ENCODE data around the gene ACADM. TPM values are rescaled to one million over a fixed set of nuclear protein-coding genes. Genes with fewer than 3 reads are reported as not detected.
"Not testable (repeated sequence)": the region's sequence is repeated elsewhere in the genome, so short reads cannot be mapped to it uniquely, and the experiment has no call there.

ACADM gene
- total RNA-seq, 1 donor from 2014 or later: 85.1 TPM

DNA sequence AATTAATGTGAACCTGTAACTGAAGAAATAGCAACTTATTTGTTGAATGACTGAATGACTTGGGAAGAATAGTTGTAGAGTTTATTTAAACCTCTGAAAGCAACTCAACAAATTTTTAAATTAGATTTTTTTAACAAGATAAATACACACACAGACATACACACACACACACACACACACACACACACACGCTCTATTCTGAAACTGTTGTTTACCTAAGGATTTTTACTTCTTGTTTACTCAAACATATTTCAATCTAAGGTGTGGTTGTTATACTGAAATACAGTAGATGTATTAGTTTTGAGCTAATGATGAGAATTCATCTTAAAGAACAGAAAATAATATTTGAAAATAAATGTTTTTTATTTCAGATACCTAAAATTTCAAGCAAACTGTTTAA, 11.5 kb downstream of the ACADM start:
- DNase-seq (ENCODE audit: low spot score): no peak
- no peak overlapping the region for H3K9ac ChIP-seq
- peaks cover 23% of the 10 kb centered on the region for H3K36me3 Mint-ChIP-seq
- H3K4me3 ChIP-seq: no peak overlapping the region
- H3K27ac Mint-ChIP-seq: no peak overlapping the region
- no peaks in the 10 kb centered on the region for H3K27me3 Mint-ChIP-seq (ENCODE audit: insufficient read depth, low read depth)
- no peak overlapping the region for H3K27ac ChIP-seq
- H3K79me2 ChIP-seq (ENCODE audit: low read depth): peaks cover 3% of the 10 kb centered on the region
- no peak for TF ChIP-seq EZH2 (IDR thresholded peaks at IDR 0.05)
- no peak for TF ChIP-seq EZH2phosphoT487 (IDR thresholded peaks at IDR 0.05)
- TF ChIP-seq, protein P1, sequence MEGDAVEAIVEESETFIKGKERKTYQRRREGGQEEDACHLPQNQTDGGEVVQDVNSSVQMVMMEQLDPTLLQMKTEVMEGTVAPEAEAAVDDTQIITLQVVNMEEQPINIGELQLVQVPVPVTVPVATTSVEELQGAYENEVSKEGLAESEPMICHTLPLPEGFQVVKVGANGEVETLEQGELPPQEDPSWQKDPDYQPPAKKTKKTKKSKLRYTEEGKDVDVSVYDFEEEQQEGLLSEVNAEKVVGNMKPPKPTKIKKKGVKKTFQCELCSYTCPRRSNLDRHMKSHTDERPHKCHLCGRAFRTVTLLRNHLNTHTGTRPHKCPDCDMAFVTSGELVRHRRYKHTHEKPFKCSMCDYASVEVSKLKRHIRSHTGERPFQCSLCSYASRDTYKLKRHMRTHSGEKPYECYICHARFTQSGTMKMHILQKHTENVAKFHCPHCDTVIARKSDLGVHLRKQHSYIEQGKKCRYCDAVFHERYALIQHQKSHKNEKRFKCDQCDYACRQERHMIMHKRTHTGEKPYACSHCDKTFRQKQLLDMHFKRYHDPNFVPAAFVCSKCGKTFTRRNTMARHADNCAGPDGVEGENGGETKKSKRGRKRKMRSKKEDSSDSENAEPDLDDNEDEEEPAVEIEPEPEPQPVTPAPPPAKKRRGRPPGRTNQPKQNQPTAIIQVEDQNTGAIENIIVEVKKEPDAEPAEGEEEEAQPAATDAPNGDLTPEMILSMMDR (IDR thresholded peaks at IDR 0.05): no peak
- no peak overlapping the region for H2AFZ ChIP-seq (replicated peaks)
- H3K9me3 ChIP-seq (ENCODE audit: low read depth): no peaks in the 10 kb centered on the region
- H4K20me1 ChIP-seq (ENCODE audit: low read depth): no peaks in the 10 kb centered on the region
- H3K27me3 ChIP-seq: no peaks in the 10 kb centered on the region
- H3F3A ChIP-seq (ENCODE audit: low read depth): no peaks in the 10 kb centered on the region
- no peak overlapping the region for H3K4me3 Mint-ChIP-seq
- no peaks in the 10 kb centered on the region for H3K9me3 Mint-ChIP-seq
- H3K4me1 Mint-ChIP-seq: peaks cover 2% of the 10 kb centered on the region
- no peak overlapping the region for H3K4me2 ChIP-seq
- H3K4me1 ChIP-seq: no peaks in the 10 kb centered on the region
- peaks cover 16% of the 10 kb centered on the region for H3K36me3 ChIP-seq

DNA sequence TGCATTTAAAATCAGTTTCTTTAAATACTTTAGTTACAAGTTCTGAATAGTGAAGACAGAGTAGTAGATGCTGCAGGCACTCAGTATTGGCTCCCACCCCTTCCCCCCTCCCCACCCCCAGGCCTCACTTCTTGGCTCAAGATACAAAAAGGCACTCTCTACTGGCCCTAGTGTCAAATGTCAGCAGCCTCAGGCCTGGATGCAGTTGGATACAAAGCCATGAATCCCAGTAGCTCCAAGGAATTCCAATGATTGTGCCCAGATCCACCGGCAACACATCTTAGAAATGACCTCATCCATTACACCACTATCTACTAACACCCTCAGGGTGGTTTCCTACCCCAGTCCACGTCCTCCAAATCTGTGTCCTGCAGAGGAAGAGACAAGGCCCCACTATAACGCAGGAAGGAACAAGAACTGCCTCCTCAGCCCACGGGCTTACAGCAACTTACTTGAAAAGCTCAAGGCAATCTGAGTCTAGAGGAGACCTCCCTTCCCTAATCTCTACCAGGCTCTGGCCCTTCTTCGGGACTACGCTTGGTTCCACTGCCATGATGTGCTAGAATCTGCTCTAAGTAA, 17.6 kb downstream of the ACADM start:
- Histone ChIP-seq H3K9me3 (ENCODE audit: low read depth) (no peaks in the 10 kb centered on the region), H3K27ac (peak overlapping the region; percentile 29), H3K79me2 (ENCODE audit: low read depth) (no peaks in the 10 kb centered on the region), H3K4me1 (peaks cover 8% of the 10 kb centered on the region), H3F3A (ENCODE audit: low read depth) (peaks cover 5% of the 10 kb centered on the region), H4K20me1 (ENCODE audit: low read depth) (no peaks in the 10 kb centered on the region), H2AFZ (replicated peaks) (no peak overlapping the region), H3K36me3 (peaks cover 7% of the 10 kb centered on the region), H3K27me3 (no peaks in the 10 kb centered on the region), H3K4me3 (no peak overlapping the region), H3K4me2 (peak overlapping the region; percentile 9), H3K9ac (no peak overlapping the region)
- peak overlapping the region; percentile 37 for H3K27ac Mint-ChIP-seq
- peak; percentile 54 for DNase-seq (ENCODE audit: low spot score)
- H3K36me3 Mint-ChIP-seq: peaks cover 13% of the 10 kb centered on the region
- no peaks in the 10 kb centered on the region for H3K27me3 Mint-ChIP-seq (ENCODE audit: insufficient read depth, low read depth)
- H3K4me1 Mint-ChIP-seq: no peaks in the 10 kb centered on the region
- no peak for TF ChIP-seq EZH2 (IDR thresholded peaks at IDR 0.05)
- no peak for TF ChIP-seq EZH2phosphoT487 (IDR thresholded peaks at IDR 0.05)
- TF ChIP-seq, protein P1 (IDR thresholded peaks at IDR 0.05): no peak
- H3K9me3 Mint-ChIP-seq: no peaks in the 10 kb centered on the region
- H3K4me3 Mint-ChIP-seq: no peak overlapping the region

DNA sequence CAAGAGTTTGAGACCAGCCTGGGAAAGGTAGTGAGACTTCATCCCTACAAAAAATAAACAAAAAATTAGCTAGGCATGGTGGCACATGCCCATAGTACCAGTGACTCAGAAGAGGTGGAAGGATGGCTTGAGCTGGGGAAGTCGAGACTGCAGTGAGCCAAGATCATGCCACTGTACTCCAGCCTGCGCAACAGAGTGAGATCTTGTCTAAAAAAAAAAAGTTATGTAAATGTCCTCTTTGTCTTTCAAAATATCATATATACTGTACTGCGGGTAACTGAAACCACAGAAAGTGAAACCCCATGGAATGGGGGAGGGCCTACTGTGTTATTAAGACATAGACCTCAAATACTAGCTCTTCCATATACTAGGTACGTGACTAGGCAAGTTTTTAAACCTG, 20.8 kb downstream of the ACADM start:
- H3K27ac Mint-ChIP-seq: no peak overlapping the region

DNA sequence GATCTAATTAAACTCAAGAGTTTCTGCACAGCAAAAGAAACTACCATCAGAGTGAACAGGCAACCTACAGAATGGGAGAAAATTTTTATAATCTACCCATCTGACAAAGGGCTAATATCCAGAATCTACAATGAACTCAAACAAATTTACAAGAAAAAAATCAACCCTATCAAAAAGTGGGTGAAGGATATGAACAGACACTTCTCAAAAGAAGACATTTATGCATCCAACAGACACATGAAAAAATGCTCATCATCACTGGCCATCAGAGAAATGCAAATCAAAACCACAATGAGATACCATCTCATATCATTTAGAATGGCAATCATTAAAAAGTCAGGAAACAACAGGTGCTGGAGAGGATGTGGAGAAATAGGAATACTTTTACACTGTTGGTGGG, 32.7 kb downstream of the ACADM start:
- not testable (repeated sequence) for H3K27me3 Mint-ChIP-seq (ENCODE audit: insufficient read depth, low read depth); H3K4me3 Mint-ChIP-seq

More for the DNA sequence above, 20.8 kb downstream of the ACADM start:
- Histone ChIP-seq H3K27ac (no peak overlapping the region), H3K4me3 (no peak overlapping the region), H3K36me3 (peaks cover 7% of the 10 kb centered on the region), H3K4me1 (peaks cover 8% of the 10 kb centered on the region), H3K9ac (no peak overlapping the region), H3K9me3 (ENCODE audit: low read depth) (no peaks in the 10 kb centered on the region), H4K20me1 (ENCODE audit: low read depth) (no peaks in the 10 kb centered on the region), H3F3A (ENCODE audit: low read depth) (peaks cover 5% of the 10 kb centered on the region), H3K4me2 (no peak overlapping the region), H3K27me3 (no peaks in the 10 kb centered on the region), H2AFZ (replicated peaks) (no peak overlapping the region), H3K79me2 (ENCODE audit: low read depth) (no peaks in the 10 kb centered on the region)
- H3K4me3 Mint-ChIP-seq: no peak overlapping the region
- TF ChIP-seq EZH2 (IDR thresholded peaks at IDR 0.05): no peak
- TF ChIP-seq, protein P1 (IDR thresholded peaks at IDR 0.05): no peak
- TF ChIP-seq EZH2phosphoT487 (IDR thresholded peaks at IDR 0.05): no peak
- no peaks in the 10 kb centered on the region for H3K9me3 Mint-ChIP-seq
- H3K4me1 Mint-ChIP-seq: no peaks in the 10 kb centered on the region
- peaks cover 12% of the 10 kb centered on the region for H3K36me3 Mint-ChIP-seq
- H3K27me3 Mint-ChIP-seq (ENCODE audit: insufficient read depth, low read depth): no peaks in the 10 kb centered on the region
- no peak for DNase-seq (ENCODE audit: low spot score)

DNA sequence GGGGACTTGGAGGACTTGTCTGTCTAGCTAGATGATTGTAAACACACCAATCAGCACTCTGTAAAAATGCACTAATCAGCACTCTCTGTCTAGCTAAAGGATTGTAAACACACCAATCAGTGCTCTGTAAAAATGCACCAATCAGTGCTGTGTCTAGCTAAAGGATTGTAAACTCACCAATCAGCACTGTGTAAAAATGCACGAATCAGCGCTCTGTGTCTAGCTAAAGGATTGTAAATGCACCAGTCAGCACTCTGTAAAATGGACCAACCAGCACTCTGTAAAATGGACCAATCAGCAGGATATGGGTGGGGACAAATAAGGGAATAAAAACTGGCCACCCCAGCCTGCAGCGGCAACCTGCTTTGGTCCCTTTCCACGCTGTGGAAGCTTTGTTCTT, 34.0 kb downstream of the ACADM start:
- not testable (repeated sequence) for H3K27me3 ChIP-seq; H3K4me1 Mint-ChIP-seq; H3K4me1 ChIP-seq; H3K27ac ChIP-seq; H3K27ac Mint-ChIP-seq; H3K79me2 ChIP-seq (ENCODE audit: low read depth); H3K4me2 ChIP-seq; H3K27me3 Mint-ChIP-seq (ENCODE audit: insufficient read depth, low read depth); H3K4me3 Mint-ChIP-seq; H2AFZ ChIP-seq (replicated peaks); H3F3A ChIP-seq (ENCODE audit: low read depth); H3K9ac ChIP-seq; H3K4me3 ChIP-seq; DNase-seq (ENCODE audit: low spot score); H4K20me1 ChIP-seq (ENCODE audit: low read depth); H3K9me3 ChIP-seq (ENCODE audit: low read depth)
- Mint-ChIP-seq H3K9me3 (peaks cover 29% of the 10 kb centered on the region), H3K36me3 (peaks cover 48% of the 10 kb centered on the region)
- peaks cover 15% of the 10 kb centered on the region for H3K36me3 ChIP-seq

More for the DNA sequence above, 32.7 kb downstream of the ACADM start:
- Mint-ChIP-seq H3K36me3 (peaks cover 59% of the 10 kb centered on the region), H3K9me3 (peaks cover 29% of the 10 kb centered on the region)
- not testable (repeated sequence) for H3K4me2 ChIP-seq; H3K27ac ChIP-seq; H3K27me3 ChIP-seq; H3K9ac ChIP-seq; H2AFZ ChIP-seq (replicated peaks); H3K4me1 ChIP-seq; H3K27ac Mint-ChIP-seq; H3K79me2 ChIP-seq (ENCODE audit: low read depth); H3K4me3 ChIP-seq; H4K20me1 ChIP-seq (ENCODE audit: low read depth); H3K4me1 Mint-ChIP-seq; DNase-seq (ENCODE audit: low spot score); H3K9me3 ChIP-seq (ENCODE audit: low read depth); H3F3A ChIP-seq (ENCODE audit: low read depth)
- H3K36me3 ChIP-seq: peaks cover 19% of the 10 kb centered on the region

All from neural progenitor cell (in vitro differentiated cells).